Keratinocyte (primary cell): ENCODE measurements around the gene SDF2L1. TPM values are rescaled to one million over a fixed set of nuclear protein-coding genes. Genes with fewer than 3 reads are reported as not detected.
"Not testable (repeated sequence)": the region's sequence is repeated elsewhere in the genome, so short reads cannot be mapped to it uniquely, and the experiment has no call there.

Experiments used
- DNase-seq: peaks from one replicate; pipeline ENCODE4 v3.0.0-alpha.2; 2011; ENCODE audit warnings: low read depth, missing footprints, low spot score
- FAIRE-seq: peaks from 2 replicates; lab custom pipeline; 2011; peaks lifted over from hg19 to GRCh38; lab: Jason Lieb, UNC
- H2AFZ ChIP-seq: 2 replicates; pipeline ENCODE4 v1.6.0; 2012; ENCODE audit warnings: low read length, control low read depth, inconsistent platforms; ENCODE audit not compliant: control insufficient read depth
- H3K27ac ChIP-seq: 2 replicates; pipeline ENCODE4 v1.5.1; 2011; ENCODE audit warnings: low read length; ENCODE audit not compliant: control insufficient read depth, insufficient read depth
- H3K27me3 ChIP-seq: 3 replicates; pipeline ENCODE4 v1.6.0; 2011; ENCODE audit warnings: low read length; ENCODE audit not compliant: control insufficient read depth, insufficient read depth; ENCODE audit errors: extremely low read depth
- H3K36me3 ChIP-seq, 2 experiments: 2 replicates in 1 of 2; 3 replicates in 1 of 2; pipeline ENCODE4 v1.5.1; 2011; ENCODE audit warnings: low read length in 2 of 2, mild to moderate bottlenecking in 1 of 2; ENCODE audit not compliant: control insufficient read depth in 2 of 2, insufficient read depth in 2 of 2; ENCODE audit errors: extremely low read depth in 1 of 2
- H3K4me1 ChIP-seq: 3 replicates; pipeline ENCODE4 v1.5.1; 2011; ENCODE audit warnings: low read length; ENCODE audit not compliant: control insufficient read depth, insufficient read depth; ENCODE audit errors: extremely low read depth
- H3K4me2 ChIP-seq: 3 replicates; pipeline ENCODE4 v1.6.0; 2011; ENCODE audit warnings: low read depth, low read length; ENCODE audit not compliant: control insufficient read depth, insufficient read depth; ENCODE audit errors: extremely low read depth
- H3K4me3 ChIP-seq, 3 experiments: fragments of 200-600 bp in 1 of 3; sonication (generic) in 1 of 3; 2 replicates in 2 of 3; 3 replicates in 1 of 3; pipeline ENCODE4 v1.5.1; 2011 to 2016; ENCODE audit warnings: low read length in 3 of 3, mild to moderate bottlenecking in 3 of 3, control low read depth in 2 of 3, inconsistent platforms in 1 of 3, low read depth in 1 of 3, mixed read lengths in 1 of 3, mixed run types in 1 of 3, moderate library complexity in 1 of 3; ENCODE audit not compliant: control insufficient read depth in 2 of 3, insufficient read depth in 2 of 3; ENCODE audit errors: extremely low read depth in 1 of 3
- H3K79me2 ChIP-seq: 2 replicates; pipeline ENCODE4 v1.6.0; 2012; ENCODE audit warnings: low read length; ENCODE audit not compliant: control insufficient read depth, insufficient read depth
- H3K9ac ChIP-seq: 3 replicates; pipeline ENCODE4 v1.6.0; 2011; ENCODE audit warnings: low read length; ENCODE audit not compliant: control insufficient read depth, insufficient read depth; ENCODE audit errors: extremely low read depth
- H3K9me1 ChIP-seq: 3 replicates; pipeline ENCODE4 v1.6.0; 2011; ENCODE audit warnings: low read length; ENCODE audit not compliant: control insufficient read depth, insufficient read depth; ENCODE audit errors: extremely low read depth
- H3K9me3 ChIP-seq: 2 replicates; pipeline ENCODE4 v1.5.1; 2012; ENCODE audit warnings: low read depth, low read length; ENCODE audit not compliant: control insufficient read depth
- H4K20me1 ChIP-seq: 3 replicates; pipeline ENCODE4 v1.6.0; 2011; ENCODE audit warnings: low read length; ENCODE audit not compliant: control insufficient read depth, insufficient read depth; ENCODE audit errors: extremely low read depth
- EZH2 ChIP-seq: IDR thresholded peaks from one replicate; pipeline ENCODE4 v1.6.1; 2012; ENCODE audit warnings: inconsistent platforms, mild to moderate bottlenecking, low read length, moderate library complexity
- dilution Hi-C: fragments of 300-500 bp; cut with MboI; formaldehyde crosslinking; loops from one replicate; pipeline ENCODE4 v1.7.0; 2020; ENCODE audit warnings: low sequenced_read_pairs; ENCODE audit not compliant: extremely low pct_ligation_motif_present
- polyA plus RNA-seq, 5 experiments: library from polyadenylated mRNA; depleted of rRNA in 3 of 5; stranded (reverse) in 3 of 5; stranded (forward) in 1 of 5; unstranded in 1 of 5; fragments of >200 nt; gene quantifications; 1 replicate in 1 of 5; 2 replicates in 3 of 5; 3 replicates in 1 of 5; pipeline versions ENCODE4 v1.2.1 to v1.2.3, GENCODE V29; 2011 to 2012; ENCODE audit warnings: missing spikeins in 2 of 5, low read depth in 1 of 5, low replicate concordance in 1 of 5
- TF ChIP-seq, protein P1 (sequence below), 3 experiments: IDR thresholded peaks in 1 of 3; conservative IDR thresholded peaks in 1 of 3; optimal IDR thresholded peaks in 1 of 3; 2 replicates in 2 of 3; 3 replicates in 1 of 3; pipeline versions ENCODE3 to v1.5.1; 2011; ENCODE audit warnings: low read length in 3 of 3, mild to moderate bottlenecking in 3 of 3, moderate library complexity in 2 of 3, control low read depth in 1 of 3, inconsistent platforms in 1 of 3; ENCODE audit not compliant: insufficient read depth in 2 of 3; ENCODE audit errors: extremely low read depth in 1 of 3

SDF2L1 gene
- polyA plus RNA-seq, 1 donor (not counting 4 experiments of a cell fraction or from before 2014, with no cell fraction given) = 25.6 TPM

DNA sequence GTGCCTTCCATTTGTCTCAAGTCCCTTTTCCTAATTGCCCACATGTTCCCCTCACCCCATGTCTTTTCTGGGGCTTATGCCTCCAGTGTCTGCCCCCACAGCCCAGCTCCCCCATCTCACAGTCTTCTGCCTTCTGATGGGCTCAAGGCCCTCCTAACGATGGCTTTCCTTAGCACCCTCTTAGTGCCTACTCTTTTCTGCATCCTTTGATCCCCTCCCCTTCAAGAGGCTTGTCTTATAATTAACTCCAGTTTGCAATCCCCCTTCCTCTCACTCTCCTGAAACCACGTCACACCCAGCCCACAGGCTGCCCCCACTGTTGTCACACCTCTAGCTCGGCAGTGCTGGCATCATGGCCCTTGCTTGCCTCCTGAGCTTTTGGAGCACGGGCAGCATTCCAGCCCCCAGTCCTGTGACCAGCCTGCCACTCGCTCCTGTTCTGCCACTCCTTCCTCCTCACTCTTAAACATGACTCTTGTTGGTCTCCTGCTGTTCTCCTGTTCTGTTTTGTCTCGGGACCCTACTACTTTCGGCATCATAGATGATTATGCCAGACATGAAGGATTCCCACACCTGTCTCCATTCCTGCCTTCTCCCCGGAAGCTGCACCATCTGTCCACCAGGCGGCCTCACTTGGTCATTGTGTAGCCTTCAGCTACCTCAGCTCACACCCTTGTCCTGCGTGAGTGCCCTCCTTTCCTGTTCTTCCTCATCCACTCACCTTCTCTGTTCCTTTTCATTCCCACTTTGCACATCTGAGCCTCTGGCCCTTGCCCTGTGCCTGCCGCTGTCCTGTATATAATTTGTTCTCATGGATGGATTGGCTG is 48.5 kb upstream of the SDF2L1 start:
- Histone ChIP-seq H3K4me2 (no peak overlapping the region), H4K20me1 (peaks cover 30% of the 10 kb centered on the region), H3K4me3 (no peak overlapping the region), H3K9me3 (no peaks in the 10 kb centered on the region), H3K27me3 (no peaks in the 10 kb centered on the region), H2AFZ (no peak overlapping the region), H3K27ac (no peak overlapping the region), H3K9me1 (peaks cover 4% of the 10 kb centered on the region), H3K79me2 (peaks cover 97% of the 10 kb centered on the region), H3K4me1 (no peaks in the 10 kb centered on the region), H3K9ac (no peak overlapping the region), H3K36me3 (peaks cover 28 to 31% of the 10 kb centered on the region in 2 experiments)
- TF ChIP-seq, protein P1, sequence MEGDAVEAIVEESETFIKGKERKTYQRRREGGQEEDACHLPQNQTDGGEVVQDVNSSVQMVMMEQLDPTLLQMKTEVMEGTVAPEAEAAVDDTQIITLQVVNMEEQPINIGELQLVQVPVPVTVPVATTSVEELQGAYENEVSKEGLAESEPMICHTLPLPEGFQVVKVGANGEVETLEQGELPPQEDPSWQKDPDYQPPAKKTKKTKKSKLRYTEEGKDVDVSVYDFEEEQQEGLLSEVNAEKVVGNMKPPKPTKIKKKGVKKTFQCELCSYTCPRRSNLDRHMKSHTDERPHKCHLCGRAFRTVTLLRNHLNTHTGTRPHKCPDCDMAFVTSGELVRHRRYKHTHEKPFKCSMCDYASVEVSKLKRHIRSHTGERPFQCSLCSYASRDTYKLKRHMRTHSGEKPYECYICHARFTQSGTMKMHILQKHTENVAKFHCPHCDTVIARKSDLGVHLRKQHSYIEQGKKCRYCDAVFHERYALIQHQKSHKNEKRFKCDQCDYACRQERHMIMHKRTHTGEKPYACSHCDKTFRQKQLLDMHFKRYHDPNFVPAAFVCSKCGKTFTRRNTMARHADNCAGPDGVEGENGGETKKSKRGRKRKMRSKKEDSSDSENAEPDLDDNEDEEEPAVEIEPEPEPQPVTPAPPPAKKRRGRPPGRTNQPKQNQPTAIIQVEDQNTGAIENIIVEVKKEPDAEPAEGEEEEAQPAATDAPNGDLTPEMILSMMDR (optimal IDR thresholded peaks at IDR 0.05 in 1 of 3, IDR thresholded peaks at IDR 0.05 in 1 of 3, conservative IDR thresholded peaks at IDR 0.05 in 1 of 3; ENCODE audit: extremely low read depth in 1 of 3, insufficient read depth in 2 of 3, low read length in 3 of 3) = peak; percentile 31 to 54 (median 45)
- no peak for TF ChIP-seq EZH2
- FAIRE-seq (no peak), DNase-seq (no peak)
- dilution Hi-C loops = no loop called here

DNA sequence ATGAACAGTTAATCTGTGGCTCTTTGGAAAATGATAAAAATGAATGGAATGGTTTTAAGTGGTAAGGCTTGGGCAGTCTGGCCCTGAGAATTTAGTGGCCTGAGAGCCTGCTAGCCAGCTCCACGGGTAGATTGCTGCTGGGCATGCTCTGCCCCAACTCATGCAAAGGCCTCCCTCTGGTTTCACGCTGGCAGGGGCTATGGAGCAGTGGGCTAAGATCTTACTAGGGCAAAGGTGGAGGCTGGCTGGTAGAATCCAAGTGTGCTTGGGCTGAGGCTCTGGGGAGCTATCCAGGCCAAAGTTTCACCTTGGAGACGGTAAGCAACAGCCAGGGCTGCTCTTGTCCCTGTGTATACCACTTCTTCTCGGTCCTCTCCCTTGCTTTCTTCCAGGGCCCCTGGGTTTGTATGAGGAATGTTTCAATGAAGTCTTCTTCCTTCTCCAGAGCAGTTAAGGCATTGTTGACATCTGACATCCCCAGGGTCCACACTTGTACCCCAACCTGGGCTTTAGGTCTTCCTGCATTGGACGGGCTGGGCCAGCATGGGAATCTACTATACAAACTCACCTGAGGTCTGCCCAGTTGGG is 47.1 kb upstream of the SDF2L1 start:
- TF ChIP-seq EZH2 = no peak
- TF ChIP-seq, protein P1 (optimal IDR thresholded peaks at IDR 0.05 in 1 of 3, IDR thresholded peaks at IDR 0.05 in 1 of 3, conservative IDR thresholded peaks at IDR 0.05 in 1 of 3; ENCODE audit: extremely low read depth in 1 of 3, insufficient read depth in 2 of 3, low read length in 3 of 3) = no peak
- Histone ChIP-seq H3K79me2 (peaks cover 98% of the 10 kb centered on the region), H3K4me2 (no peak overlapping the region), H3K27me3 (no peaks in the 10 kb centered on the region), H3K36me3 (peaks cover 27 to 30% of the 10 kb centered on the region in 2 experiments), H3K27ac (no peak overlapping the region), H2AFZ (no peak overlapping the region), H4K20me1 (peaks cover 36% of the 10 kb centered on the region), H3K9me1 (peaks cover 7% of the 10 kb centered on the region), H3K9ac (no peak overlapping the region), H3K4me3 (no peak overlapping the region), H3K9me3 (no peaks in the 10 kb centered on the region), H3K4me1 (no peaks in the 10 kb centered on the region)
- no peak for DNase-seq
- FAIRE-seq = no peak
- dilution Hi-C loops = no loop called here

- H2AFZ ChIP-seq, H3K9me1 ChIP-seq, H3K9ac ChIP-seq, FAIRE-seq, H3K27ac ChIP-seq, dilution Hi-C loops, H3K9me3 ChIP-seq, H3K27me3 ChIP-seq, H3K4me3 ChIP-seq, DNase-seq, H3K4me1 ChIP-seq, H3K4me2 ChIP-seq: not testable (repeated sequence)
- Histone ChIP-seq H4K20me1 (peaks cover 26% of the 10 kb centered on the region), H3K79me2 (peaks cover 98% of the 10 kb centered on the region), H3K36me3 (peaks cover 27 to 28% of the 10 kb centered on the region in 2 experiments)
Observed at GRCh38 chr22:21596356-21597135, 45.6 kb upstream of the SDF2L1 start.
